ENCODE results near the gene CORIN. TPM values are rescaled to one million over a fixed set of nuclear protein-coding genes. Genes with fewer than 3 reads are reported as not detected.

Gene CORIN
- total and polyA plus RNA-seq, 8 donors = 0.31 to 1.7 (median 0.39) TPM; not detected in 2

- WGBS, 5 donors = 80 to 93% (median 89%) methylated on average over 3 of the region's 3 CpGs
- H3K27ac ChIP-seq = no peak overlapping the region
Measured at GRCh38 chr4:47647544-47647943, 190.3 kb downstream of the CORIN start.

GRCh38 chr4:47647029-47647428, 190.8 kb downstream of the CORIN start:
- intact Hi-C loops (cut with DNase I; ENCODE audit: low total_unique reads) = no loop called here
- no peak overlapping the region for H3K4me3 ChIP-seq
- no peak overlapping the region for H3K27ac ChIP-seq
- no peaks in the 10 kb centered on the region for H3K36me3 ChIP-seq
- H3K4me1 ChIP-seq = peaks cover 0 to 5% (median 0%) of the 10 kb centered on the region in 4 donors
- H3K27me3 ChIP-seq = no peaks in the 10 kb centered on the region
- no peaks in the 10 kb centered on the region for H3K9me3 ChIP-seq
- WGBS, 5 donors = 81 to 91% (median 86%) methylated on average over 3 of the region's 3 CpGs
- TF ChIP-seq POLR2AphosphoS5 (IDR thresholded peaks at IDR 0.05) (no peak), POLR2A (IDR thresholded peaks at IDR 0.05) (no peak), CTCF (IDR thresholded peaks at IDR 0.05) (no peak), EP300 (IDR thresholded peaks at IDR 0.05) (no peak)
- DNase-seq = no peak

More at GRCh38 chr4:47647544-47647943, 190.3 kb downstream of the CORIN start:
- intact Hi-C loops (cut with DNase I; ENCODE audit: low total_unique reads) = no loop called here
- Histone ChIP-seq H3K9me3 (no peaks in the 10 kb centered on the region), H3K36me3 (no peaks in the 10 kb centered on the region), H3K27me3 (no peaks in the 10 kb centered on the region), H3K4me3 (no peak overlapping the region), H3K4me1 (peaks cover 0 to 5% (median 0%) of the 10 kb centered on the region in 4 donors)
- no peak for TF ChIP-seq EP300 (IDR thresholded peaks at IDR 0.05)
- no peak for TF ChIP-seq POLR2AphosphoS5 (IDR thresholded peaks at IDR 0.05)
- TF ChIP-seq CTCF (IDR thresholded peaks at IDR 0.05) = no peak
- no peak for TF ChIP-seq POLR2A (IDR thresholded peaks at IDR 0.05)
- no peak for DNase-seq

- no peak for TF ChIP-seq EP300 (IDR thresholded peaks at IDR 0.05)
- TF ChIP-seq CTCF (IDR thresholded peaks at IDR 0.05) = no peak
- no peak for TF ChIP-seq POLR2A (IDR thresholded peaks at IDR 0.05)
- no peak for TF ChIP-seq POLR2AphosphoS5 (IDR thresholded peaks at IDR 0.05)
- no peaks in the 10 kb centered on the region for H3K9me3 ChIP-seq
- no peak for DNase-seq
- WGBS, 5 donors = 68 to 88% (median 74%) methylated on average over 3 of the region's 3 CpGs
- no peaks in the 10 kb centered on the region for H3K36me3 ChIP-seq
- no peaks in the 10 kb centered on the region for H3K27me3 ChIP-seq
- no peak overlapping the region for H3K4me3 ChIP-seq
- intact Hi-C loops (cut with DNase I; ENCODE audit: low total_unique reads) = no loop called here
- no peak overlapping the region for H3K27ac ChIP-seq
- peaks cover 0 to 5% (median 0%) of the 10 kb centered on the region in 4 donors for H3K4me1 ChIP-seq
Measured at GRCh38 chr4:47646372-47646771, 191.5 kb downstream of the CORIN start.

- no peak overlapping the region for H3K4me3 ChIP-seq
- H3K36me3 ChIP-seq = no peaks in the 10 kb centered on the region
- no peak overlapping the region for H3K27ac ChIP-seq
- DNase-seq = no peak
- no peak for TF ChIP-seq CTCF (IDR thresholded peaks at IDR 0.05)
- TF ChIP-seq POLR2AphosphoS5 (IDR thresholded peaks at IDR 0.05) = no peak
- no peak for TF ChIP-seq EP300 (IDR thresholded peaks at IDR 0.05)
- TF ChIP-seq POLR2A (IDR thresholded peaks at IDR 0.05) = no peak
- intact Hi-C loops (cut with DNase I; ENCODE audit: low total_unique reads) = no loop called here
- H3K27me3 ChIP-seq = no peaks in the 10 kb centered on the region
- no peaks in the 10 kb centered on the region for H3K4me1 ChIP-seq
- WGBS, 5 donors = 51 to 74% (median 62%) methylated on average over 6 of the region's 6 CpGs
- no peaks in the 10 kb centered on the region for H3K9me3 ChIP-seq
Measured at GRCh38 chr4:47643845-47644244, 194.0 kb downstream of the CORIN start.

All from stomach (tissue), 9 donors.